ENCODE results near the gene SORCS3.

Gene SORCS3

DNA sequence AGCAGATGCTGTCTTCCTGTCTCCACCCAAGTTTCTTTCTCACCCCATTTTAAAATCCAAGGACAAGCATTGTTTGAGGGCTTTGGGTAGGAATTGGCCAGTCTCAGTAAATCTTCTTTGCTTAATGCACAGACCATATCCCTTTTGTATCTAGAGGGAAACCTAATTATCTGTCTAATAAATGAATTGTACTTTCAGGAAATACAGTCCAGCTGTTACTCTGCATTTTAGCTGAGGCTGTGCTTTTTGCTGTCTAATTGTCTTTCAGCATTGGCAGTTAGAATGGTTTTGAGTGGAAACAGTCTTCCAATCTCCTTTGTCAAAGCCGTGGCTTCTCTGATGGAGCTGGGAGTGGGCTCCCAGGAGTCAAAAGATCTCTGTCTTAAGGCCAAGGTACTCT, 388.2 kb downstream of the SORCS3 start:
- no peak overlapping the region for H3K27ac ChIP-seq
- TF ChIP-seq, protein P1, sequence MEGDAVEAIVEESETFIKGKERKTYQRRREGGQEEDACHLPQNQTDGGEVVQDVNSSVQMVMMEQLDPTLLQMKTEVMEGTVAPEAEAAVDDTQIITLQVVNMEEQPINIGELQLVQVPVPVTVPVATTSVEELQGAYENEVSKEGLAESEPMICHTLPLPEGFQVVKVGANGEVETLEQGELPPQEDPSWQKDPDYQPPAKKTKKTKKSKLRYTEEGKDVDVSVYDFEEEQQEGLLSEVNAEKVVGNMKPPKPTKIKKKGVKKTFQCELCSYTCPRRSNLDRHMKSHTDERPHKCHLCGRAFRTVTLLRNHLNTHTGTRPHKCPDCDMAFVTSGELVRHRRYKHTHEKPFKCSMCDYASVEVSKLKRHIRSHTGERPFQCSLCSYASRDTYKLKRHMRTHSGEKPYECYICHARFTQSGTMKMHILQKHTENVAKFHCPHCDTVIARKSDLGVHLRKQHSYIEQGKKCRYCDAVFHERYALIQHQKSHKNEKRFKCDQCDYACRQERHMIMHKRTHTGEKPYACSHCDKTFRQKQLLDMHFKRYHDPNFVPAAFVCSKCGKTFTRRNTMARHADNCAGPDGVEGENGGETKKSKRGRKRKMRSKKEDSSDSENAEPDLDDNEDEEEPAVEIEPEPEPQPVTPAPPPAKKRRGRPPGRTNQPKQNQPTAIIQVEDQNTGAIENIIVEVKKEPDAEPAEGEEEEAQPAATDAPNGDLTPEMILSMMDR (IDR thresholded peaks at IDR 0.05) = no peak
- no peak for TF ChIP-seq ZFX (IDR thresholded peaks at IDR 0.05; ENCODE audit: borderline replicate concordance)

DNA sequence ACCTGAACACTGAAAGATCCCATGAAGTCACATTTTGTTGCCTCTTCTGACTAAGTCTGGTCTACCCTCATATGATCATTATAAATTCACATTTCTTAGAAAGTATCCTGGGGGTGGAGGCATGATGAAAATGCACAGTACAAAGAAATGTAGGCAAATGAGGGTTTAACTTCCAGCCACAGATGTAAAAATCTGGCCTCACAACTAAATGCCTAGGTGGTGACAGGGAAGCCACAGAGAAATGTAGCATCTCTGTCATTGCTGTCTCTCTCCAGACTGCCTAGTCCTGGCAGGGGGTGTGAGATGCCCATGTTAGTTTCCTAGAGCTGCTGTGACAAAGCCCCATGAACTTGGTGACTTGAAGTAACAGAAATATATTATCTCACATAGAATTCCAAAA, 395.9 kb downstream of the SORCS3 start:
- TF ChIP-seq, protein P1 (IDR thresholded peaks at IDR 0.05) = no peak
- TF ChIP-seq ZFX (IDR thresholded peaks at IDR 0.05; ENCODE audit: borderline replicate concordance) = no peak
- no peak overlapping the region for H3K27ac ChIP-seq

DNA sequence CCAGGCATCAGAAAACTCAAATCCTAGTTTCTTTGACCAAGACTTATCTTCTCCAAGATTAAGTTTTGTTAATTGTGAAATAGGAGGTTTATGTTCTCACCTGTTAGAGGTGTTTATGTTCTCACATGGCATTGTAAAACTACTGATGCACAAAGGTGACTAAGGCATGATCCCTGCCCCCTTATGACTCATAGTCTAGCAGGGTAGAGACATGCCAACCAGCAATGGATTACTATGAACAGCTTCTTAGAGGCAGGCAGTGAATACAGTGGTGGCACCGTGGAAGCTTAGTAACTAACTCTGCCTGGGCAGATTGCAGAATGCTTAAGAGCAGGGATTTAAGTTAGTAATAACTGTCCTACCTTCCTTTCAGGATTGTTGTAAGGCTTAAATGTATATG, 400.9 kb downstream of the SORCS3 start:
- no peak overlapping the region for H3K27ac ChIP-seq
- TF ChIP-seq ZFX (IDR thresholded peaks at IDR 0.05; ENCODE audit: borderline replicate concordance) = no peak
- TF ChIP-seq, protein P1 (IDR thresholded peaks at IDR 0.05) = no peak

DNA sequence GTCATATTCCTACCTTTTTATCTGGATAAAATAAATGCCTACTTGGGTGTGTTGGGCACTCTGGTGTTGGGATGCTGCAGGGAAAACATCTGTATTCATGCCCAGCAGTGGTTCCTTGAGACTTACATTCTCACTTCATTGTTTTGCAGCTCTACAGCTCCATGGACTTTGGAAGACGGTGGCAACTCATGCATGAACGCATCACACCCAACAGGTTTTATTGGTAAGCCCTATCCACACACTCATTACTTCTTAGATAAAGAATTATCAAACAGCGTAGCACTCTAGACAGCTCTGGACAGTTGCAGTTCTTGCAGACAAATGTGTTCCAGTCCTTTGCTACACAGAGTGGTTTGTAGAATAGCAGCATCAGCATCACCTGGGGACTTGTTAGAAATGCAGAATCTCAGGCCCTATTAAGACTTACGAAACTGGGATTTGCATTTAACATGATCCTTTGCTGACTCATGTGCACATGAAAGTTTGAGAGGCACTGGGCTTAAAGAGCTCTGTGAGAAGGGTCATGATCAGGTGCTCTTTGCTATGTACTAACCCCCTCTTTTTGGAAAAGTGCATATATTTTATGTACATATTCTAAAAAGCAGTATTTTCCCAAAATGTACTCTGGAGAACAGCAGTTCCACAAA, 401.9 kb downstream of the SORCS3 start:
- TF ChIP-seq, protein P1 (IDR thresholded peaks at IDR 0.05) = no peak
- TF ChIP-seq ZFX (IDR thresholded peaks at IDR 0.05; ENCODE audit: borderline replicate concordance) = no peak

DNA sequence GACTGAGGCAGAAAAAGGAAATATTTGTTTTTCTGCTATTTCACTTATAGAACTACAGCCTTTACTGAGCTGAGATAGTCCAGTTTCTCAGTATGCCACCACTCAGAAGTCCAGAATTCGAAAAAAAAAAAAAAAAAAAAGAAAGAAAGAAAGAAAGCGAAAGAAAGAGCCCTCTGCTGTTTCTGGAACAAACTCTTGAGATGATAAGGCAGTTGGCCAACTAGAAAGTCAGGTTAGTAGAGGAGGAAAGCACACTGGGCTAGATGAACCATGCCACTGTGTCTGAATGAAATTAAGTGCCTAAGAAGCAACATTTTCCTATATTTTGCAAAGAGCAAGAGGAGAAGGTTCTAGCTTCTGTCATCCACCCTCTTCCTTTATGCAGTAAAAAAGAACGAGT, 403.8 kb downstream of the SORCS3 start:
- no peak overlapping the region for H3K27ac ChIP-seq
- TF ChIP-seq, protein P1 (IDR thresholded peaks at IDR 0.05) = no peak
- no peak for TF ChIP-seq ZFX (IDR thresholded peaks at IDR 0.05; ENCODE audit: borderline replicate concordance)

More for the DNA sequence above, 401.9 kb downstream of the SORCS3 start:
- H3K27ac ChIP-seq = no peak overlapping the region

DNA sequence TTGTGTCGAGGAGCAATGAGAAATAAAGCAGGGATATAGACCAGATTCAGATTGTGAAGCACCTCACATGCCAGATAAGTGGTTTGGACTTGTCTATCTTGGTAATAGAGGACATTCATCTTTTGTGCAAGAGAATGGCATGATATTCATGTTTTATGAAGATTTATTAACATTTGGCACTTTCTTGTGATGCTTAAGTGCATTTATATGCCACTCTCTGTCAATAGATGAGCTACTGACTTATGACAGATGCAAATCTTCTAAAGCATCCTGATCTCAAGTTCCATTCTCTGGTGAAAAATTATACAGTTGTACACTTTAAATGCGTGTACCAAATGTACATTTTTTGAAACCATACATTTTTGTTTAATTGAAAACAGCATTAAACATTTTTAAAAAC, 415.3 kb downstream of the SORCS3 start:
- H3K27ac ChIP-seq = no peak overlapping the region
- TF ChIP-seq, protein P1 (IDR thresholded peaks at IDR 0.05) = no peak
- no peak for TF ChIP-seq ZFX (IDR thresholded peaks at IDR 0.05; ENCODE audit: borderline replicate concordance)

DNA sequence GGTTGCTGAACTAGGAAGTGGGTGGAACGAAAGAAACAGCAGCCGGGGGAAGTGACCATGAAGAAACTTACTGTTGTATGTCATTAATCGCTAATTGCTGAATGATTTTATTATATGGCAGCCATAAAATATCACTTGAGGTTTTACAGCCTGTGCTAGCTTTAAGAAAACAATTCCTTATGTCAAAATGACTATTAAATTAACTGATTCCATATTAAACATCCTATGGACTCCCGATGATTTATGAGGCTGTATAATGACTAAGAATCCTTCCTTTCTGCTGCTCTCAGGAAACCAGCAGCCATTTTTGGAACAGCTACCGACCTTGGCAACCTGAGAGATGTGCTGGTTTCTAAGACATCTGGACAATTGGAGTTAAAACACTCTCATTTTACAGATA, 421.9 kb downstream of the SORCS3 start:
- TF ChIP-seq, protein P1 (IDR thresholded peaks at IDR 0.05) = no peak
- TF ChIP-seq ZFX (IDR thresholded peaks at IDR 0.05; ENCODE audit: borderline replicate concordance) = no peak
- no peak overlapping the region for H3K27ac ChIP-seq
